Natural killer cell (primary cell): ENCODE data around the gene COL16A1. TPM values are rescaled to one million over a fixed set of nuclear protein-coding genes. Genes with fewer than 3 reads are reported as not detected.
A peak's percentile ranks its signal among the peaks of the same experiment; 100 is the strongest.

Experiments
- ATAC-seq, 3 donors: fragments of 150-1000 bp in 2 of 3; fragments of 200-7000 bp in 1 of 3; cut with Tn5 transposase; 1 replicate in 1 of 3; 2 replicates in 2 of 3; pipeline ENCODE4 v1.10.0; 2021; ENCODE audit warnings: mild to moderate bottlenecking in 2 of 3, moderate library complexity in 2 of 3
- DNase-seq, 2 donors: peaks; one replicate each; pipeline versions ENCODE4 v3.0.0 to v3.0.0-alpha.2; 2013 to 2021; ENCODE audit warnings: mixed read lengths in 1 of 2
- H3K27ac ChIP-seq: one replicate; pipeline ENCODE4 v1.5.1; 2013; ENCODE audit warnings: mild to moderate bottlenecking, low read length
- H3K27me3 ChIP-seq: one replicate; pipeline ENCODE4 v1.6.1; 2013; ENCODE audit warnings: low read length; ENCODE audit not compliant: control insufficient read depth, insufficient read depth
- H3K36me3 ChIP-seq: one replicate; pipeline ENCODE4 v1.6.1; 2013; ENCODE audit warnings: low read length; ENCODE audit not compliant: control insufficient read depth, insufficient read depth
- H3K4me1 ChIP-seq: one replicate; pipeline ENCODE4 v1.6.1; 2013; ENCODE audit warnings: low read length; ENCODE audit not compliant: control insufficient read depth, insufficient read depth
- H3K4me3 ChIP-seq: one replicate; pipeline ENCODE4 v1.5.1; 2013; ENCODE audit warnings: low read length
- H3K9me3 ChIP-seq: one replicate; pipeline ENCODE4 v1.6.1; 2013; ENCODE audit warnings: low read length; ENCODE audit not compliant: control insufficient read depth, insufficient read depth
- H3K27ac Mint-ChIP-seq, 2 donors: one replicate each; pipeline ENCODE4 v1.8.0; 2022; ENCODE audit warnings: mild to moderate bottlenecking in 2 of 2, mixed read lengths in 2 of 2, moderate library complexity in 1 of 2
- H3K27me3 Mint-ChIP-seq, 2 donors: one replicate each; pipeline ENCODE4 v1.8.0; 2022; ENCODE audit warnings: low read depth in 2 of 2, mixed read lengths in 2 of 2
- H3K36me3 Mint-ChIP-seq: one replicate; pipeline ENCODE4 v1.8.0; 2022; ENCODE audit warnings: mixed read lengths
- H3K4me1 Mint-ChIP-seq, 2 donors: one replicate each; pipeline ENCODE4 v1.8.0; 2022; ENCODE audit warnings: mixed read lengths in 2 of 2
- H3K4me3 Mint-ChIP-seq: one replicate; pipeline ENCODE4 v1.8.0; 2022; ENCODE audit warnings: mild to moderate bottlenecking, moderate library complexity, mixed read lengths
- H3K9me3 Mint-ChIP-seq, 2 donors: one replicate each; pipeline ENCODE4 v1.8.0; 2022; ENCODE audit warnings: mixed read lengths in 2 of 2
- WGBS: methylation state at CpG from one replicate; pipeline ENCODE4 v1.1.7; 2013; ENCODE audit warnings: missing lambda C conversion rate; ENCODE audit not compliant: insufficient coverage; 5-methylcytosine and 5-hydroxymethylcytosine counted together
- intact Hi-C: fragments of 100-400 bp; cut with micrococcal nuclease; formaldehyde crosslinking; loops from one replicate; pipeline ENCODE4 v1.14.2; 2022
- total RNA-seq, 4 donors: library from RNA; stranded (reverse); fragments of 120-200 nt in 1 of 4; gene quantifications; one replicate each; pipeline versions ENCODE4 v1.2.3 to v1.2.4, GENCODE V29; 2013 to 2022
- TF ChIP-seq, protein P1 (sequence below): fragments of 200-600 bp; IDR thresholded peaks from one replicate; pipeline ENCODE4 v1.8.0; 2022; ENCODE audit warnings: antibody characterized with exemption

Gene COL16A1
- total RNA-seq, 3 donors from 2014 or later (not counting 1 experiment from before 2014, with no cell fraction given): 0.14 TPM; not detected in 2

DNA sequence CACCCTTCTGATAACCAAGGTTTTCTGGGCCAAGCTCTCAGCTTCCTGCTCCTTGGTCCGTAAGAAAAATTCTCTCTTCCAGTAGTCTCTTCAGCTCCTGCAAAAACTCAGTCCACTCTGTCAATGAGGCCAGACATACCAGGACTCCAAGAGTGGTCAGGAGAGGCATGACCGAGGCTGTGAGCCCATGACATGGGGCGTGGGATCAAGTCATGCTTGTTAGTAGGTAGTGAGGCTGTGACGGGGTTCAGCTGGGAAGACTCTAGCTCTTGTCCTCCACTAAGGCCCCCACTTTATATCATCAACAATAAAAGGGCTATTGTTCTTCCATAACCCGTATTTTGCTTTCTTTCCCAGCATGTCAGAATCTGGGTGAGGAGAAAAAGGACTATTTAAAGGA lies 96.5 kb downstream of the COL16A1 start:
- no peaks in the 10 kb centered on the region for H3K4me1 Mint-ChIP-seq
- Histone ChIP-seq H3K27ac (no peak overlapping the region), H3K4me3 (no peak overlapping the region), H3K36me3 (no peaks in the 10 kb centered on the region), H3K9me3 (no peaks in the 10 kb centered on the region), H3K27me3 (no peaks in the 10 kb centered on the region), H3K4me1 (no peaks in the 10 kb centered on the region)
- no peak overlapping the region for H3K4me3 Mint-ChIP-seq
- no peaks in the 10 kb centered on the region for H3K9me3 Mint-ChIP-seq
- ATAC-seq (no peak), DNase-seq (no peak)
- 97% methylated on average over 2 of the region's 5 CpGs for WGBS
- no peaks in the 10 kb centered on the region for H3K36me3 Mint-ChIP-seq
- intact Hi-C loops: no loop called here
- no peak overlapping the region for H3K27ac Mint-ChIP-seq
- TF ChIP-seq, protein P1, sequence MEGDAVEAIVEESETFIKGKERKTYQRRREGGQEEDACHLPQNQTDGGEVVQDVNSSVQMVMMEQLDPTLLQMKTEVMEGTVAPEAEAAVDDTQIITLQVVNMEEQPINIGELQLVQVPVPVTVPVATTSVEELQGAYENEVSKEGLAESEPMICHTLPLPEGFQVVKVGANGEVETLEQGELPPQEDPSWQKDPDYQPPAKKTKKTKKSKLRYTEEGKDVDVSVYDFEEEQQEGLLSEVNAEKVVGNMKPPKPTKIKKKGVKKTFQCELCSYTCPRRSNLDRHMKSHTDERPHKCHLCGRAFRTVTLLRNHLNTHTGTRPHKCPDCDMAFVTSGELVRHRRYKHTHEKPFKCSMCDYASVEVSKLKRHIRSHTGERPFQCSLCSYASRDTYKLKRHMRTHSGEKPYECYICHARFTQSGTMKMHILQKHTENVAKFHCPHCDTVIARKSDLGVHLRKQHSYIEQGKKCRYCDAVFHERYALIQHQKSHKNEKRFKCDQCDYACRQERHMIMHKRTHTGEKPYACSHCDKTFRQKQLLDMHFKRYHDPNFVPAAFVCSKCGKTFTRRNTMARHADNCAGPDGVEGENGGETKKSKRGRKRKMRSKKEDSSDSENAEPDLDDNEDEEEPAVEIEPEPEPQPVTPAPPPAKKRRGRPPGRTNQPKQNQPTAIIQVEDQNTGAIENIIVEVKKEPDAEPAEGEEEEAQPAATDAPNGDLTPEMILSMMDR: no peak
- peaks cover 0 to 11% of the 10 kb centered on the region in 2 donors for H3K27me3 Mint-ChIP-seq

DNA sequence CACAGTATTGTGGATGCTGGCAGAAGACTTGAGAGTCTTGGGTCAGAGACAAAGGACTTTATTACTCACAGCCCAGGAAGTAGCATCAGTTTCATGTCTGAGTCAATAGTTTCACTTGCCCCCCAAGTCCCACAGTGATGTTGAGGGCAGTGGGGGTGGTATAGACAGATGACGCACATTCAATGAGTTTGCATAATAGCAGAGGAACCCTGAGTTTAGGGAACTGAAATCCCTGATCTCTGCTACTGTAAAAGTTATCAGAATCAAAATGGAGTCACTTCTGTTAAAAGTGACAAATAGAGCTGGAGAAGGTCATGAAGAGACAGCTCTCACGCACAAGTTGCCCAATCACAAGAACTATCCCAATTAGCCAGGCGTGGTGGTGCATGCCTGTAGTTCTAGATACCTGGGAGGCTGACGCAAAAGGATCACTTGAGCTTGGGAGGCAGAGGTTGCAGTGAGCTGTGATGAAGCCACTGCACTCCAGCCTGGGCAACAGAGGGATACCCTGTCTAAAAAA lies 97.8 kb downstream of the COL16A1 start:
- DNase-seq (peak in 1 of 2 donors; percentile 10), ATAC-seq (peak; percentile 18 to 52 (median 48))
- Mint-ChIP-seq H3K27ac (no peak overlapping the region), H3K36me3 (no peaks in the 10 kb centered on the region), H3K4me3 (no peak overlapping the region), H3K27me3 (peaks cover 0 to 11% of the 10 kb centered on the region in 2 donors), H3K9me3 (no peaks in the 10 kb centered on the region), H3K4me1 (no peaks in the 10 kb centered on the region)
- no peaks in the 10 kb centered on the region for H3K9me3 ChIP-seq
- H3K4me1 ChIP-seq: no peaks in the 10 kb centered on the region
- H3K4me3 ChIP-seq: no peak overlapping the region
- no peaks in the 10 kb centered on the region for H3K36me3 ChIP-seq
- intact Hi-C loops: no loop called here
- TF ChIP-seq, protein P1: no peak
- WGBS: 76% methylated on average over 4 of the region's 4 CpGs
- H3K27me3 ChIP-seq: no peaks in the 10 kb centered on the region
- H3K27ac ChIP-seq: no peak overlapping the region

Other genes starting within 250 kb of the COL16A1 start
- gene TINAGL1, start 127.5 kb downstream of the COL16A1 start, total RNA-seq: not detected
- not detected for gene HCRTR1, start 86.3 kb downstream of the COL16A1 start, total RNA-seq
- 10 to 100 TPM; 48.9 to 62.8 (median 49.9) TPM for gene PEF1, start 59.1 kb downstream of the COL16A1 start, total RNA-seq
- 10 to 100 TPM in 2 of 3 donors, 1 to 10 TPM in 1; 7.6 to 19.9 (median 12.8) TPM for gene ADGRB2, start 60.3 kb upstream of the COL16A1 start, total RNA-seq
- under 1 TPM in 2 of 3 donors, not detected in 1; 0.54 to 0.68 TPM for gene SPOCD1, start 112.0 kb upstream of the COL16A1 start, total RNA-seq
- gene PTP4A2, start 234.4 kb upstream of the COL16A1 start, total RNA-seq: 100 to 1,000 TPM; 435 to 527 (median 443) TPM